NCI-H2171 treated with DMSO at 0.1 percent for 48 hours (cell line): ENCODE measurements around the gene RNF151.
"Not testable (repeated sequence)": the region's sequence is repeated elsewhere in the genome, so short reads cannot be mapped to it uniquely, and the experiment has no call there.

Source experiments
- DNase-seq: peaks from one replicate; lab custom pipeline; 2025; lab: John Stamatoyannopoulos, UW

Gene RNF151

DNA sequence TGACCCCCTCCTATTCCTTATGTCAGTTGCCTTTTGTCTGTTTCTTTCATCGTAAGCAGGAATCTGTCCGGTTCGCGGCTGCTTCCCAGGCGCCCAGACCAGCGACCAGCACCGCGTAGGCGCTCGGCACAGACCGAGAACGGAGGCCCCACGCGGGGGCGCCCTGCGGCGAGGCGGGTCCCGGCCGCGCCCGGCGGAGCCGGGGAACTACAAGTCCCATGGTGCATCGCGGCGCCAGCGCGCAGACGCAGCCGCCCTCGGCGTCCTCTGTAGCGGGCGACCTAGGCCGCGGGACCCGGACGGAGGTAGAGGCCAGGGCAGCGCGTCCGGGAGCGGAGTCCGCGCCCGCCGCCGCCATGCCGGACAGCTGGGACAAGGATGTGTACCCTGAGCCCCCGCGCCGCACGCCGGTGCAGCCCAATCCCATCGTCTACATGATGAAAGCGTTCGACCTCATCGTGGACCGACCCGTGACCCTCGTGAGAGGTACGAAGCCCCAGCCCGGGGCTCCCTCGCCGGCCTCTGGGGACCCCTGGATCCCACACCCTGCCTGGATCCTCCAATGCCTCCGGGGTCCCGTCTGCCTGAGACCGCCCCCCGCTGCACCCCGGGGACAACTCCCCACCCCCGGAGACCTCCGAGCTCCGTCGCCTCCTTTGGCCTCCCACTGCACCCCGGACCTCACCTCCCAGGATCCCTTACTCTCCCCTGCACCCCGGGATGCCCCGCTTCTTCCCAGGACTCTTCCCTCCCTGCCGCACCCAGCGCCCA, 7.2 kb upstream of the RNF151 start, which contains the start of gene NDUFB10:
Gene NDUFB10, plus strand, starts transcription at position 270 of the 771 bp plus-strand sequence. Its CDS starts 87 bp downstream, at position 357.
- peak; percentile 78 for DNase-seq

DNA sequence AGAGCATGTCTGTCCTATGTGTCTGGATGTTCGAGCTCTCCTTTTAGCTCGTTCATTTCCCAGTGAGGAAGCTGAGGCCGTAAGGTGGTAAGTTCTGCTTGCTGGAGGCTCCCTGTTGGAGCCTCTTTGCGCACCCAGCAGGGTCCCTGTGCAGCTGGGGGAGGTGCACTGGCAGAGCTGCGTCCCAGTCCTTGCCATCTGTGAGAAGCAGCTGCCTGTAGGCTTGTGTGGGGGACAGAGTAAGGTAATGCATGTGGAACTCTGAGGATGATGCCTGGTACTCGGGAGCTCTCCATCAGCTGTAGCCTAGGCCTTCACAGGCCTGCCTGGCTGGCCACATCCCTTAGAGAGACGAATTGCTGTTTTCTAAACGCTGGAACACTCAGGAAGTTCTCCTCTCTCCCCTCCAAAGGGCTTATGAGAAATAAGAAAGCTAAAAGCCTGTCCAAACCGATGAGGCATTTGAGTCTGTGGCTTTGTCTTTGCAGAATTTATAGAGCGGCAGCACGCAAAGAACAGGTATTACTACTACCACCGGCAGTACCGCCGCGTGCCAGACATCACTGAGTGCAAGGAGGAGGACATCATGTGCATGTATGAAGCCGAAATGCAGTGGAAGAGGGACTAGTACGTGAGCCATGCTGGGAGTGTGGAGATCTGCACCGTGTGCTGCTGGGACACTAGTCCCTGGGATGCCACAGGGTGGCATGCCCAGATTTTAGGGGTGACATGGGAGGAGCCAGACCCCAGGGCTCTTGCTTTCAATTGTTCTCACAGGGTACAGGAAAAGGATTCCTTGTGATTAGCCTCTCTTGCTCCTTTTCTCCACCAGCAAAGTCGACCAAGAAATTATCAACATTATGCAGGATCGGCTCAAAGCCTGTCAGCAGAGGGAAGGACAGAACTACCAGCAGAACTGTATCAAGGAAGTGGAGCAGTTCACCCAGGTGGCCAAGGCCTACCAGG, 5.7 kb upstream of the RNF151 start:
- peak; percentile 92 for DNase-seq

DNA sequence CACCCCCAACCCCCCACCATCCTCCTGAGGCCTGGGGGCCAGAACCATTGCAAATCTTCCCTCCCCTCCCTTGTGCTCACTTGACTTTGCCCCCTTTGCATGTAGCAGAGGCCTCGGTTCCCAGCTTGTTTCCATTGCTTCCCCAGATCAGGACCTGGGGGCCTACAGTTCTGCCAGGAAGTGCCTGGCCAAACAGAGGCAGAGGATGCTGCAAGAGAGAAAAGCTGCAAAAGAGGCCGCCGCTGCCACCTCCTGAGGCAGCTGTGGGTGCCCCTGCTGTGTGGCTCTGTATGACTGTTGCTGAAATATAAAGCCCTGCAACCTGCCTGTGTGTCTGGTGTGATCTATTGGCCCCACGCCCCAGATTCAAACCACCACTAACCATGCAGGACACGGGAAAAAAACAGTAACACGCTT, 5.0 kb upstream of the RNF151 start:
- DNase-seq, result peak; percentile 32

- not testable (repeated sequence) for DNase-seq
These were observed 4.2 kb upstream of the RNF151 start for GRCh38 chr16:1962161-1963153.

GRCh38 chr16:1963806-1964505, 2.7 kb upstream of the RNF151 start:
- peak; percentile 33 for DNase-seq

DNA sequence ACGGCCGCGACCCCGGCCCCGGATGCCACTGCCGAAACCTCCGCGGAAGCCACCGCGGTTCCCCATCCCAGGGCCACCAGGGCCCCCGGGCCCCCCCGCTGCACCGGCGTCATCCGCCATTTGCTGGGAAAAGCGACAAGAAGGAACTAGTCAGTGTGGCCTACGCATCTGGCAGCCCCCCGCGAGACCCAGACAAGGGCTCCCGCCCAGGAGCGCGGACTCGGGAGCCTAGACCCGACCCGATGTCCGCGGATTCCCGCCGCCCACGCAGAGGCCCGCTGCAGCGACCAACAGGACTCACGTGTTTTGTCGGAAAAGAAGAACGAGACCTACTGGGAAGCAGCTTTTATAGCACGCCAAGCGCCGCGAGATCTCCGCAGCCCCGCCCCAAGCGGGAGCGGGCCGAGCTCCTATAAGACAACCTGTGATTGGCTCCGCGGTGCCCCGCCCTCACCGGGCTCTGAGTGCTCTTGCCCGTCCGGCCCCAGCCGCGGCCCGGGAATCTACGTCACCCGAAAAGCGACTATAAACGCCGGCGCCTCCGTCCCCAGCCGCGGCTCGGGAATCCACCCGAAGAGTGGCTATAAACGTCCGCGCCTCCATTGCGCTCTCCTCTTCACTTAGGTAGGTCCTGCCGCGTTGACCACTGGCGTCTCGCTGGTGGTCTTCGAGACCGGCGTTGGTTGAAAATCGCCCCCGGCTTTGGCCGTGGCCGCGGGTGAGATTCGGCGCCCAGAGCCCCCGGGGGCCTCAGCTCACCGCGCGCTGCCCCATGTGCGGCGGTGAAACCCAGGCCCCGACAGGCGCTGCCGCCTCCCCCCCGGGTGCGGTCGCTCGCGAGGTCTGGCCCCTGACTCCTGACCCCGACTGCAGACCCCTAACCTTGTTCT, 1.9 kb upstream of the RNF151 start, which contains the start of gene RPS2:
Gene RPS2, minus strand, starts transcription at position 321 of the 890 bp plus-strand sequence. Its CDS starts 201 bp downstream, at position 120.
- DNase-seq, result peak; percentile 98

- no peak for DNase-seq
These were observed 1.2 kb upstream of the RNF151 start for GRCh38 chr16:1965396-1966001.

GRCh38 chr16:1968146-1968953, 1.7 kb downstream of the RNF151 start:
- DNase-seq, result no peak

GRCh38 chr16:1971796-1972489, 5.3 kb downstream of the RNF151 start, which contains the start of gene TBL3:
Gene TBL3, plus strand, starts transcription at chr16:1972053. Its CDS starts 112 bp downstream, at chr16:1972165.
- DNase-seq, result peak; percentile 92

- no peak for DNase-seq
These were observed 5.8 kb downstream of the RNF151 start for GRCh38 chr16:1972490-1972877.

- no peak for DNase-seq
These were observed 7.0 kb downstream of the RNF151 start for GRCh38 chr16:1973461-1974156.

- no peak for DNase-seq
These were observed 7.8 kb downstream of the RNF151 start for GRCh38 chr16:1974157-1975070.

- DNase-seq, result no peak
These were observed 9.0 kb downstream of the RNF151 start for GRCh38 chr16:1975432-1976215.

DNA sequence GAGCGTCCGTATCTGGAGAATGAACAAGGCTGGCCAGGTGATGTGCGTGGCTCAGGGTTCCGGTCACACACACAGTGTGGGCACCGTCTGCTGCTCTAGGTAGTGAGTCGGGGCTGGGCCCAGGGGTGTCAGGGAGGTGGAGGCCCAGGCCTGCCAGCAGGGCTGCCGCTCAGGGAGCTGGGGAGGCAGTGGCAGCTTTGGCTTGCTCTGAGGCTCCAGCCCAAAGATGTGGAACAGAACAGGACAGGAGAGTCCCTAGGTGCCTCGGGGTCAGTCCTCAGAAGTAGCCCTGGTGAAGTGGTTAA, 9.5 kb downstream of the RNF151 start:
- no peak for DNase-seq
